Thyroid gland (tissue), 4 donors: ENCODE data around the gene GSTA5.

Experiments
- POLR2A ChIP-seq, 2 donors: fragments of 450-650 bp; IDR thresholded peaks; one replicate each; pipeline ENCODE4 v1.6.1; 2017; ENCODE audit warnings: antibody characterized with exemption in 2 of 2, mild to moderate bottlenecking in 2 of 2, moderate library complexity in 1 of 2
- TF ChIP-seq, protein P1 (sequence below), 6 experiments: fragments of 200-600 bp in 3 of 6; fragments of 450-650 bp in 3 of 6; sonication (generic) in 3 of 6; IDR thresholded peaks; one replicate each; pipeline ENCODE4 v1.5.1; 2016 to 2019; ENCODE audit warnings: antibody characterized with exemption in 6 of 6, mild to moderate bottlenecking in 2 of 6, inconsistent platforms in 1 of 6, moderate library complexity in 1 of 6

DNA sequence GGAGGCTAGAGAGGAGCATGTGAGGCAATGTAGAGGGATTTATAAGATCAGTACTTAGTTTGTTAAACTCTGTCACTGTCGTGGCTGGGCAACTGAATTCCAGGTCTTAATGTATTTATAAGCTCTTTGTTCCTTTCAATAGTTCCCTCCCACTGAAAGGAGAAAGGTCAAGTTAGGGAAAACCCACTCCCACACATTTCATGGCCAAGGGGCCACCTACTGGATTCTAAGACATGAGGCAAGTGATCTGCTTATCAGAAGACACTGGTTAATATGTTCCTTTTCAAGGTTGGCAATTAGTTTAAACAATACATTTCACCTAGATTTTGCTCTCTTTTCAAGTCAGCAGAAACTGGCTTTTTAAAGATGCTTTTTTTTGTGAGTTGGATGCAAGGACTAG, 5.4 kb upstream of the GSTA5 start:
- no peak for TF ChIP-seq POLR2A (IDR thresholded peaks at IDR 0.05)
- TF ChIP-seq, protein P1, sequence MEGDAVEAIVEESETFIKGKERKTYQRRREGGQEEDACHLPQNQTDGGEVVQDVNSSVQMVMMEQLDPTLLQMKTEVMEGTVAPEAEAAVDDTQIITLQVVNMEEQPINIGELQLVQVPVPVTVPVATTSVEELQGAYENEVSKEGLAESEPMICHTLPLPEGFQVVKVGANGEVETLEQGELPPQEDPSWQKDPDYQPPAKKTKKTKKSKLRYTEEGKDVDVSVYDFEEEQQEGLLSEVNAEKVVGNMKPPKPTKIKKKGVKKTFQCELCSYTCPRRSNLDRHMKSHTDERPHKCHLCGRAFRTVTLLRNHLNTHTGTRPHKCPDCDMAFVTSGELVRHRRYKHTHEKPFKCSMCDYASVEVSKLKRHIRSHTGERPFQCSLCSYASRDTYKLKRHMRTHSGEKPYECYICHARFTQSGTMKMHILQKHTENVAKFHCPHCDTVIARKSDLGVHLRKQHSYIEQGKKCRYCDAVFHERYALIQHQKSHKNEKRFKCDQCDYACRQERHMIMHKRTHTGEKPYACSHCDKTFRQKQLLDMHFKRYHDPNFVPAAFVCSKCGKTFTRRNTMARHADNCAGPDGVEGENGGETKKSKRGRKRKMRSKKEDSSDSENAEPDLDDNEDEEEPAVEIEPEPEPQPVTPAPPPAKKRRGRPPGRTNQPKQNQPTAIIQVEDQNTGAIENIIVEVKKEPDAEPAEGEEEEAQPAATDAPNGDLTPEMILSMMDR (IDR thresholded peaks at IDR 0.05): no peak
